Keratinocyte (primary cell): ENCODE measurements around the gene PPA2. TPM values are rescaled to one million over a fixed set of nuclear protein-coding genes. Genes with fewer than 3 reads are reported as not detected.

Experiments used
- DNase-seq: peaks from one replicate; pipeline ENCODE4 v3.0.0-alpha.2; 2011; ENCODE audit warnings: low read depth, missing footprints, low spot score
- FAIRE-seq: peaks from 2 replicates; lab custom pipeline; 2011; peaks lifted over from hg19 to GRCh38; lab: Jason Lieb, UNC
- H2AFZ ChIP-seq: 2 replicates; pipeline ENCODE4 v1.6.0; 2012; ENCODE audit warnings: low read length, control low read depth, inconsistent platforms; ENCODE audit not compliant: control insufficient read depth
- H3K27ac ChIP-seq: 2 replicates; pipeline ENCODE4 v1.5.1; 2011; ENCODE audit warnings: low read length; ENCODE audit not compliant: control insufficient read depth, insufficient read depth
- H3K27me3 ChIP-seq: 3 replicates; pipeline ENCODE4 v1.6.0; 2011; ENCODE audit warnings: low read length; ENCODE audit not compliant: control insufficient read depth, insufficient read depth; ENCODE audit errors: extremely low read depth
- H3K36me3 ChIP-seq, 2 experiments: 2 replicates in 1 of 2; 3 replicates in 1 of 2; pipeline ENCODE4 v1.5.1; 2011; ENCODE audit warnings: low read length in 2 of 2, mild to moderate bottlenecking in 1 of 2; ENCODE audit not compliant: control insufficient read depth in 2 of 2, insufficient read depth in 2 of 2; ENCODE audit errors: extremely low read depth in 1 of 2
- H3K4me1 ChIP-seq: 3 replicates; pipeline ENCODE4 v1.5.1; 2011; ENCODE audit warnings: low read length; ENCODE audit not compliant: control insufficient read depth, insufficient read depth; ENCODE audit errors: extremely low read depth
- H3K4me2 ChIP-seq: 3 replicates; pipeline ENCODE4 v1.6.0; 2011; ENCODE audit warnings: low read depth, low read length; ENCODE audit not compliant: control insufficient read depth, insufficient read depth; ENCODE audit errors: extremely low read depth
- H3K4me3 ChIP-seq, 3 experiments: fragments of 200-600 bp in 1 of 3; sonication (generic) in 1 of 3; 2 replicates in 2 of 3; 3 replicates in 1 of 3; pipeline ENCODE4 v1.5.1; 2011 to 2016; ENCODE audit warnings: low read length in 3 of 3, mild to moderate bottlenecking in 3 of 3, control low read depth in 2 of 3, inconsistent platforms in 1 of 3, low read depth in 1 of 3, mixed read lengths in 1 of 3, mixed run types in 1 of 3, moderate library complexity in 1 of 3; ENCODE audit not compliant: control insufficient read depth in 2 of 3, insufficient read depth in 2 of 3; ENCODE audit errors: extremely low read depth in 1 of 3
- H3K79me2 ChIP-seq: 2 replicates; pipeline ENCODE4 v1.6.0; 2012; ENCODE audit warnings: low read length; ENCODE audit not compliant: control insufficient read depth, insufficient read depth
- H3K9ac ChIP-seq: 3 replicates; pipeline ENCODE4 v1.6.0; 2011; ENCODE audit warnings: low read length; ENCODE audit not compliant: control insufficient read depth, insufficient read depth; ENCODE audit errors: extremely low read depth
- H3K9me1 ChIP-seq: 3 replicates; pipeline ENCODE4 v1.6.0; 2011; ENCODE audit warnings: low read length; ENCODE audit not compliant: control insufficient read depth, insufficient read depth; ENCODE audit errors: extremely low read depth
- H3K9me3 ChIP-seq: 2 replicates; pipeline ENCODE4 v1.5.1; 2012; ENCODE audit warnings: low read depth, low read length; ENCODE audit not compliant: control insufficient read depth
- H4K20me1 ChIP-seq: 3 replicates; pipeline ENCODE4 v1.6.0; 2011; ENCODE audit warnings: low read length; ENCODE audit not compliant: control insufficient read depth, insufficient read depth; ENCODE audit errors: extremely low read depth
- EZH2 ChIP-seq: IDR thresholded peaks from one replicate; pipeline ENCODE4 v1.6.1; 2012; ENCODE audit warnings: inconsistent platforms, mild to moderate bottlenecking, low read length, moderate library complexity
- dilution Hi-C: fragments of 300-500 bp; cut with MboI; formaldehyde crosslinking; loops from one replicate; pipeline ENCODE4 v1.7.0; 2020; ENCODE audit warnings: low sequenced_read_pairs; ENCODE audit not compliant: extremely low pct_ligation_motif_present
- polyA plus RNA-seq, 5 experiments: library from polyadenylated mRNA; depleted of rRNA in 3 of 5; stranded (reverse) in 3 of 5; stranded (forward) in 1 of 5; unstranded in 1 of 5; fragments of >200 nt; gene quantifications; 1 replicate in 1 of 5; 2 replicates in 3 of 5; 3 replicates in 1 of 5; pipeline versions ENCODE4 v1.2.1 to v1.2.3, GENCODE V29; 2011 to 2012; ENCODE audit warnings: missing spikeins in 2 of 5, low read depth in 1 of 5, low replicate concordance in 1 of 5
- TF ChIP-seq, protein P1 (sequence below), 3 experiments: IDR thresholded peaks in 1 of 3; conservative IDR thresholded peaks in 1 of 3; optimal IDR thresholded peaks in 1 of 3; 2 replicates in 2 of 3; 3 replicates in 1 of 3; pipeline versions ENCODE3 to v1.5.1; 2011; ENCODE audit warnings: low read length in 3 of 3, mild to moderate bottlenecking in 3 of 3, moderate library complexity in 2 of 3, control low read depth in 1 of 3, inconsistent platforms in 1 of 3; ENCODE audit not compliant: insufficient read depth in 2 of 3; ENCODE audit errors: extremely low read depth in 1 of 3

Gene PPA2
- polyA plus RNA-seq, 1 donor (not counting 4 experiments of a cell fraction or from before 2014, with no cell fraction given) = 174 TPM

DNA sequence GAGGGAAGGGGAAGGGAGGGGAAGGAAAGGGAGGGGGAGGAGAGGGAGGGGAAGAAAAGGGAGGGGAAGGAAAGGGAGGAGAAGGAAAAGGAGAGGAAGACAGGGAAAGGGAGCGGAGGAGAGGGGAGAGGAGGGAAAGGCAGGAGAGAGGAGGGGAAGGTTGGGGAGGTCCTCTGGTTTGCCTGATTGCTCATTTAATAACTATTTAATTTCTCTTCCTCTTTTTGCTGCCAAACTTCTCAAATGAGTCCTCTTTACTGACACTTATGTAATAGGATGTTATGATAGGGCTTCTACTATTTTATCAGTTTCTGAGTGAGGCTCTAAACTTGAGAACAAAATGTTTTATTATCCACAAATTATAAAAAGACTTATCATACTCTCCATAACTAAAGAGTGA lies 35.4 kb upstream of the PPA2 start:
- Histone ChIP-seq H3K4me1 (peaks cover 10% of the 10 kb centered on the region), H3K9ac (no peak overlapping the region), H3K27ac (no peak overlapping the region), H3K4me2 (peak overlapping the region; percentile 22), H3K9me1 (no peaks in the 10 kb centered on the region), H3K79me2 (no peaks in the 10 kb centered on the region), H4K20me1 (no peaks in the 10 kb centered on the region), H3K9me3 (no peaks in the 10 kb centered on the region), H3K27me3 (no peaks in the 10 kb centered on the region), H3K36me3 (no peaks in the 10 kb centered on the region), H2AFZ (peak overlapping the region; percentile 56), H3K4me3 (no peak overlapping the region)
- FAIRE-seq (peak; percentile 58), DNase-seq (no peak)
- no peak for TF ChIP-seq EZH2
- TF ChIP-seq, protein P1, sequence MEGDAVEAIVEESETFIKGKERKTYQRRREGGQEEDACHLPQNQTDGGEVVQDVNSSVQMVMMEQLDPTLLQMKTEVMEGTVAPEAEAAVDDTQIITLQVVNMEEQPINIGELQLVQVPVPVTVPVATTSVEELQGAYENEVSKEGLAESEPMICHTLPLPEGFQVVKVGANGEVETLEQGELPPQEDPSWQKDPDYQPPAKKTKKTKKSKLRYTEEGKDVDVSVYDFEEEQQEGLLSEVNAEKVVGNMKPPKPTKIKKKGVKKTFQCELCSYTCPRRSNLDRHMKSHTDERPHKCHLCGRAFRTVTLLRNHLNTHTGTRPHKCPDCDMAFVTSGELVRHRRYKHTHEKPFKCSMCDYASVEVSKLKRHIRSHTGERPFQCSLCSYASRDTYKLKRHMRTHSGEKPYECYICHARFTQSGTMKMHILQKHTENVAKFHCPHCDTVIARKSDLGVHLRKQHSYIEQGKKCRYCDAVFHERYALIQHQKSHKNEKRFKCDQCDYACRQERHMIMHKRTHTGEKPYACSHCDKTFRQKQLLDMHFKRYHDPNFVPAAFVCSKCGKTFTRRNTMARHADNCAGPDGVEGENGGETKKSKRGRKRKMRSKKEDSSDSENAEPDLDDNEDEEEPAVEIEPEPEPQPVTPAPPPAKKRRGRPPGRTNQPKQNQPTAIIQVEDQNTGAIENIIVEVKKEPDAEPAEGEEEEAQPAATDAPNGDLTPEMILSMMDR (optimal IDR thresholded peaks at IDR 0.05 in 1 of 3, IDR thresholded peaks at IDR 0.05 in 1 of 3, conservative IDR thresholded peaks at IDR 0.05 in 1 of 3; ENCODE audit: extremely low read depth in 1 of 3, insufficient read depth in 2 of 3, low read length in 3 of 3) = no peak
- dilution Hi-C loops = no loop called here

DNA sequence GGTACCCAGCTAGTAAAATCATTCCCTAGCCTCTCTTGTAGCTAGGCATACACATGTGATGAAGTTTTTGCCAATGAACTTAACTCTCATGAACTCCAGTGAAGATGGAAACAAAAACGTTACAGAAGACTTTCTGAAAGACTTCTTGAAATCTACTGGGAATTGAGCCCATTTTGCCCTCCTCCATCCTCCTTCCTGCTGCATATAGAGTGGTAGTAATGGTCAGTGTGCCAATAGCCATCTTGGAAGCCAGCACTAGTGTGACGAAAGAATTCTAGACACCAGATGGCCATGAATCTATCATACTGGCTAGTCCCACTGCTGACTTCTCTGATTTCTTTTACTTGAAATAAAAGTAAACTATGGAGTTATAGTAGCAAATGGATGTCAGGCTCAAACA lies 30.9 kb upstream of the PPA2 start:
- H4K20me1 ChIP-seq = no peaks in the 10 kb centered on the region
- no peak overlapping the region for H2AFZ ChIP-seq
- H3K9ac ChIP-seq = no peak overlapping the region
- H3K79me2 ChIP-seq = no peaks in the 10 kb centered on the region
- no peak overlapping the region for H3K27ac ChIP-seq
- DNase-seq (no peak), FAIRE-seq (no peak)
- H3K27me3 ChIP-seq = no peaks in the 10 kb centered on the region
- H3K4me2 ChIP-seq = no peak overlapping the region
- H3K9me1 ChIP-seq = no peaks in the 10 kb centered on the region
- dilution Hi-C loops = no loop called here
- H3K9me3 ChIP-seq = no peaks in the 10 kb centered on the region
- TF ChIP-seq, protein P1 (optimal IDR thresholded peaks at IDR 0.05 in 1 of 3, IDR thresholded peaks at IDR 0.05 in 1 of 3, conservative IDR thresholded peaks at IDR 0.05 in 1 of 3; ENCODE audit: extremely low read depth in 1 of 3, insufficient read depth in 2 of 3, low read length in 3 of 3) = no peak
- TF ChIP-seq EZH2 = no peak
- no peak overlapping the region for H3K4me3 ChIP-seq
- H3K4me1 ChIP-seq = peaks cover 9% of the 10 kb centered on the region
- no peaks in the 10 kb centered on the region for H3K36me3 ChIP-seq
